ENCODE data around the gene DNAJC8.

The DNAJC8 gene

DNA sequence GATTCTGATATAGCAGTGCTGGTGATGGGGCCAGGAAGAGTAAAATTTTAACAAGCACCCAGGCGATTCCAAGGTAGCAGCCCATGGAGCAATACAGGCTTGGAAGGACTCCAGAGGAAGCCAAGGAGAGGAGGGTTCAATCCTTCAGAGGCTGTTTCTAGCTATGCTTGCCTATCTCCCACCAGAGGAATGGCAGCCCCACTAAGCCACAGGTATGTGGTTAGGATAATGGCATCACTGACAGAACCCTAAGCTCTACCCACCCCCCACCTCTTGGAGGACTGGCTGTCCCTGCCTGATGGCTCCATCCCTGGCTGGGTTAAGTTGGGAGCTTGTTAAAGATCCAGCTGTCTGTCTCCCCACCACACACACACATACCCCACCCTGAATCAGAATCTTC lies 37.0 kb downstream of the DNAJC8 start:
- no peaks in the 10 kb centered on the region for H3K9me3 Mint-ChIP-seq
- H3K4me3 Mint-ChIP-seq: no peak overlapping the region
- H3K4me1 Mint-ChIP-seq: peaks cover 16% of the 10 kb centered on the region
- no peak overlapping the region for H3K27ac Mint-ChIP-seq
- H3K36me3 Mint-ChIP-seq (ENCODE audit: low read depth): peaks cover 25% of the 10 kb centered on the region
- no peaks in the 10 kb centered on the region for H3K27me3 Mint-ChIP-seq (ENCODE audit: low read depth)
- TF ChIP-seq CTCF (IDR thresholded peaks at IDR 0.05; ENCODE audit: unreplicated experiment in 3 of 3): no peak

DNA sequence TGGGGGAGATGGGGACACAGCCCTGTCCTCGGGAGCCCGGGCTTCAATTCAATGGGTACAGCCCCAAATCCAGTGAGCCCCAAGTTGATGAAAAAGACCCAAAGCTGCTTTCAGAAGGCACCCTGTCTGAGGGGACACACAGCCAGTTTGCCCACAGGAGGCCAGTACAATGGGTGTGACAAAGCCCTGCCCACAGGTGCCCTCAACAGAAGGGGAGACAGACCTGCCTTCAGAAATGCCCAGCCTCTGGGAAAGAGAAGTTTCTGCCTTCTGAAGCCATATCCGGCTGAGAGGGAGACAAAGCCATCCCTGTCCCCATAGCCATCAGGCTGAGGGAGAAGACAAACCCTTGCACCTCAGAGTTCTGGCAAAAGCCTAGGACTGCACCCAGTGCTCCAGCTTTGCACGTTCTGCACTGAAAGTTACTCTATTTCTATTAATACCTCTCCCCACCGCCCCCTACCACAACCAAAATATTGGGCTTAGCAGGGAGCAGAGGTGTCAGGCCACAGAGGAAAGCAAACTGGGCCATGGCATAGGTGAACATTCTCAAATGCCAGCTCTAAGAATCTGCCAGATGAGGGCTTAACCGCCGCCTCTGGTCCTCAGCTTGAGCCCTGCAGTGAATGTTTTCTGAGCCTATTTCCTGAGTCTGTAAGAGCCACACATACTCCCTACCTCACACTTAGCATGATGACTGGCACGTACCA lies 38.3 kb downstream of the DNAJC8 start:
- H3K27ac Mint-ChIP-seq: no peak overlapping the region

DNA sequence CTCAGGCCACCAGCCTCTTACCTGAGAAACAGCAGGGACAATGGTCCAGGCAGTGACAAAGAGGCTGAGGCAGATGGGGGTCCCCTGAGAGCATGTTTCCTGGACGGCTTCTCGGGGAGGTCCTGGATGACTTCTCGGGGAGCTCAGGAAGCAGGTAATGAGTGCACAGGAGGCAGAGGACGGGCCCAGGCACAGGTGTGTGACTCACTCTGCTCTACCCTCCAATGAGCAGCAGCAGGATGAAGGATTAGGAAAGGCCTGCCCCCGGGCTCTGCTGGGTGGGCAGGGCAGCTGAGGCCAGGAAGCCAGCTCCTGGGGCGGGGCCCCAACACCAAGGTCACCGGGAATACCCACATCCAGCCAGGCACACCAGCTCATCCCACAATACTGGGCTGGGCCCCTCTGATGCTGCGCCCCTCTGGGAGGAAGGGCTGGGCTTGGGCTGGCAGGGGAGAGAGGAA lies 39.1 kb downstream of the DNAJC8 start:
- Mint-ChIP-seq H3K4me3 (no peak overlapping the region), H3K9me3 (no peaks in the 10 kb centered on the region), H3K27me3 (ENCODE audit: low read depth) (no peaks in the 10 kb centered on the region), H3K4me1 (peaks cover 16% of the 10 kb centered on the region), H3K27ac (no peak overlapping the region), H3K36me3 (ENCODE audit: low read depth) (peaks cover 7% of the 10 kb centered on the region)
- TF ChIP-seq CTCF (IDR thresholded peaks at IDR 0.05; ENCODE audit: unreplicated experiment in 3 of 3): no peak

More for the DNA sequence above, 38.3 kb downstream of the DNAJC8 start:
- no peaks in the 10 kb centered on the region for H3K27me3 Mint-ChIP-seq (ENCODE audit: low read depth)
- no peak for TF ChIP-seq CTCF (IDR thresholded peaks at IDR 0.05; ENCODE audit: unreplicated experiment in 3 of 3)
- no peaks in the 10 kb centered on the region for H3K9me3 Mint-ChIP-seq
- H3K4me1 Mint-ChIP-seq: peaks cover 16% of the 10 kb centered on the region
- H3K36me3 Mint-ChIP-seq (ENCODE audit: low read depth): peaks cover 14% of the 10 kb centered on the region
- no peak overlapping the region for H3K4me3 Mint-ChIP-seq

GRCh38 chr1:28190996-28191645 lies 41.7 kb downstream of the DNAJC8 start:
- Mint-ChIP-seq H3K9me3 (no peaks in the 10 kb centered on the region), H3K36me3 (ENCODE audit: low read depth) (no peaks in the 10 kb centered on the region), H3K27me3 (ENCODE audit: low read depth) (no peaks in the 10 kb centered on the region), H3K27ac (no peak overlapping the region), H3K4me3 (no peak overlapping the region), H3K4me1 (no peaks in the 10 kb centered on the region)
- TF ChIP-seq CTCF (IDR thresholded peaks at IDR 0.05; ENCODE audit: unreplicated experiment in 3 of 3): no peak

GRCh38 chr1:28190337-28190979 lies 42.4 kb downstream of the DNAJC8 start:
- no peaks in the 10 kb centered on the region for H3K9me3 Mint-ChIP-seq
- no peaks in the 10 kb centered on the region for H3K36me3 Mint-ChIP-seq (ENCODE audit: low read depth)
- no peaks in the 10 kb centered on the region for H3K27me3 Mint-ChIP-seq (ENCODE audit: low read depth)
- no peak for TF ChIP-seq CTCF (IDR thresholded peaks at IDR 0.05; ENCODE audit: unreplicated experiment in 3 of 3)
- H3K4me3 Mint-ChIP-seq: no peak overlapping the region
- no peak overlapping the region for H3K27ac Mint-ChIP-seq
- H3K4me1 Mint-ChIP-seq: no peaks in the 10 kb centered on the region

All from nephron (organoid).